ENCODE data around the gene CMKLR1.

- no peak for TF ChIP-seq POLR2AphosphoS5 (IDR thresholded peaks at IDR 0.05)
- TF ChIP-seq CTCF (IDR thresholded peaks at IDR 0.05): no peak
Measured at GRCh38 chr12:108309674-108310312, 29.3 kb downstream of the CMKLR1 start.

Data from gastroesophageal sphincter (tissue), 3 donors.